HG02973 (cell line): Measurements from ENCODE around the gene CFHR4.
"Not testable (repeated sequence)": the region's sequence is repeated elsewhere in the genome, so short reads cannot be mapped to it uniquely, and the experiment has no call there.

Experiments used
- ATAC-seq: cut with Tn5 transposase; IDR thresholded peaks from one replicate; pipeline ENCODE4 v1.9.1; 2021; ENCODE audit warnings: moderate library complexity; ENCODE audit not compliant: unreplicated experiment

CFHR4 gene

DNA sequence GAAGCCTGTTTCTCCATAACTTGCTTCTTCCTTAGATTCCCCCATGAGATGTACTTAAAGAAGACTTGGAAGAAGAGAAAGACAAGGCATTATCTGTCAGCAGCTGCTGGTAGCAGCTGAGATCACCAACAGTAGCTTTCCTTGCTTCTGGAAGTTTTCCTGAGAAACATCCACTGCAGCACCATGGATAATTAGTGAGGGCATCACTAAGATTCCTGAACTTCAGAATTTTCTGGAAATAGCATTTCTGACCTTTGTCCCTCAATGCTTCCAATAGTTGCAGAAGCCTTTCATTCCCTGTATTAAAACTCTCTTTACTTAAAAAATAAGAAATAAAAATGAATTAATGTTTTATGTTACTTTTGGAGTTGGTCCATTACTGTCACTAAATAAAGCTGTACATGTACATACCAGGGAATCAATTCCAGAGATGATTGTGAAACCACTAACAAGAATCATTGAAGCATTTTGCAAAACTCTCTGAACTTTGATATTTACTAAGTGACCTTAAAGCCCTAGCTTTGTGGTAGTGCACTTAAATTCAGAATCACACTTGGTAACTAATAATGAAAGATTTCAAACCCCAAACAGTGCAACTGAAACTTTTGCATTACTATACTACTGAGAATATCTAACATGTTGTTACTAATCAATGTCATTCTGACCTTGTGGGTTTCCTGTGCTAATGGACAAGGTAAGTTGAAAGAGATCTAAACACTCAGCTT is at the start of gene CFHR4:
TSS of gene CFHR4 (plus strand) at position 538 of the 725 bp plus-strand sequence. CDS start at position 637, 99 bp downstream.
- ATAC-seq, result peak; percentile 92

DNA sequence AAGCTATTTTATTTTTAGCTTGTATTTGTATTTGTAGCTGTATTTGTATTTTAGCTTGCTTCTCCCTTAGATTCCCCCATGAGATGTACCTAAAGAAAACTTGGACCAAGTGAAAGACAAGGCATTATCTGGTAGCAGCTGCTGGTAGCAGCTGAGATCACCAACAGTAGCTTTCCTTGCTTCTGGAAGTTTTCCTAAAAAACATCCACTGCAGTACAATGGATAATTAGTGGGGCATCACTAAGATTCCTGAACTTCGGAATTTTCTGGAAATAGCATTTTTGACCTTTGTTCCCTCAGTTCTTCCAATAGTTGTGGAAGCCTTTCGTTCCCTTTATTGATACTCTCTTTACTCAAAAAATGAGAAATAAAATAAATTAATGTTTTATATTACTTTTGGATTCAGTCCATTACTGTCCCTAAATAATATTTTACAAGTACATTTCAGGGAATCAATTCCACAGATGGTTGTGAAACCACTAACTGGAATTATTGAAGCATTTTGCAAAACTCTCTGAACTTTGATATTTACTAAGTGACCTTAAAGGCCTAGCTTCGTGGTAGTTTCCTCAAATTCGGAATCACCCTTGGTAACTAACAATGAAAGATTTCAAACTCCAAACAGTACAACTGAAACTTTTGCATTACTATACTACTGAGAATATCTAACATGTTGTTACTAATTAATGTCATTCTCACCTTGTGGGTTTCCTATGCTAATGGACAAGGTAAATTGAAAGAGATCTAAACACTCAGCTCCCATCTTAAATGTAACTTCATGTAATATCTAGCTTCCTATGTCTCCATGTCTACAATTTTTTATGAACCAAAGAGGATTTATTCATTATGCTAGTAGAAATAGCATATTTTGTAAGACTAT is 38.0 kb upstream of the CFHR4 start:
- not testable (repeated sequence) for ATAC-seq

DNA sequence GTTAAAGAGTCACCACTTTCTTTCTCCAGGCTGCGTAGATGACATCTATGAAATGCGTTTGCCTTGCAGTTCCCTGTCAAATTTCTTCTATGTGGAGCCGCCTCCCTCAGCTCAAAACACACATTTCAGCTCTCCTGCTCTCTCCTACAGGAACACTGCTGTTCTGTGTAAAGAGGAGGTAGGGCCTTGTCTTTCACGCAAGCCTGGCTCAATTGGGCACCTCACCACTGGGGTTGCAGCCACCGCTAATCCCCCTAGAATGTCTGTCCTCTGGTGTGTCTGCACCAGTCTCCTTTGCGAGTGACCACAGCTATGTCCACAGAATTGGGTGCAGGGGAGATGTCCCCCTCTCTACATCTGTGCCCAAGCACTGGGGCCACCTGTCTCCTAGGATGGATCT is 31.8 kb upstream of the CFHR4 start:
- ATAC-seq, result no peak

DNA sequence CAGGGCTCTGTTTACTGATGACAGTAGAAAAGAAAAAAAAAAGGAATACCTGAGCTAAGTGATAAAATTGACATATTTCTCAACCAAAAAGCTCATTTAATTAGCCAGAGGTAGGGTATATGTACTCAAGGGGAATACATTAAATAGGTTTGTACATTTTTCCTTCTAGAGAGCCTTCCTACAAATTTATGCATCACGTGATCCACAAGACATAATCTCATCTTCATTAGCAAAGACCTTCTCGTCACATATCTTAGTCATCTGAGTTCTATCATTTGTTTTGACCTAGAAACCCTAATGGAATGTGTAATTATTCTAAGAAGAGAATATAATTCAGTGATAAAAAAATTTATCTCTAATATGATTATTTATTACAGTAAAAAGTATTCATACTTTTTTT is 30.7 kb upstream of the CFHR4 start:
- ATAC-seq, result no peak

DNA sequence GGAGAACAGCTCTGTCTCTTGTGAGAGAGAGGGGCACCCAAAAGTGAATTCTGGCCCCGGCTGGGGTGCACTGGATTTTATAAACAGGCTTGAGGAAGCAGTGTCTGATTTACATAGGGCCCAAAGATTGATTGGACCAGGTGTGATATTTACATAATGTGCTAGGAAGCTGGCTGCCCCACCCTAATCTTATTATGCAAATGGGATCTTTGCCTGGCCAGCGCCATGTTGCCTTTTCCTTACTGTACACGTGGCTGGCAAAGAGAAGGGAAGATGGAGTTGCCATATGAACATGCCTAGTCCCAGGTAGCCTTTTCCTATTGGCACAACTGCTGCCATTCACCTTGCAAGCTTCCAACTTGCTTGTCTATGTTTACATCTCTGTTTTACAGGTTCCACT is 29.0 kb upstream of the CFHR4 start:
- ATAC-seq, result no peak

DNA sequence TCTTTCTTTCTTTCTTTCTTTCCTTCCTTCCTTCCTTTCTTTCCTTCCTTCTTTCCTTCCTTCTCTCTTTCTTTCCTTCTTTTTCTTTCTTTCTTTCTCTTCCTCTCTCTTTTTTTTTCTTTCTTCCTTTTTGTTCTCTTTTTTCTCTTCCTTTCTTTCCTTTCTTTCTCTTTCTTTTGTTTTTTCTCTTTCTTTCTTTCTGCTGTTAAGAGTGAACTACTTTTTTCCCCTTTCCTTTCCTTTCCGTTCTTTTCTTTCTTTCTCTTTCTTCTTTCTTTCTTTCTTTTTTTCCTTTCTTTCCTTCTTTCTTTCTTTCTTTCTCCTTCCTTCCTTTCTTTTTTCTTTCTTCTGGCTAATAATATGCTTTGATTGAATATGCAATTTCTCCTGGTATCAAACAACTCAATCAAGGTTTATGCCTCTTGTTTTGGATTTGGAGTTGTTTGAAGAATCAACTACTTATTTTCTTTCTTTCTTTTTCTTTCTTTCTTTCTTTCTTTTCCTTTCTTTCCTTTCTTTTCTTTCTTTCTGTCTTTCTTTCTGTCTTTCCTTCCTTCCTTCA is 27.4 kb upstream of the CFHR4 start:
- ATAC-seq, result no peak

DNA sequence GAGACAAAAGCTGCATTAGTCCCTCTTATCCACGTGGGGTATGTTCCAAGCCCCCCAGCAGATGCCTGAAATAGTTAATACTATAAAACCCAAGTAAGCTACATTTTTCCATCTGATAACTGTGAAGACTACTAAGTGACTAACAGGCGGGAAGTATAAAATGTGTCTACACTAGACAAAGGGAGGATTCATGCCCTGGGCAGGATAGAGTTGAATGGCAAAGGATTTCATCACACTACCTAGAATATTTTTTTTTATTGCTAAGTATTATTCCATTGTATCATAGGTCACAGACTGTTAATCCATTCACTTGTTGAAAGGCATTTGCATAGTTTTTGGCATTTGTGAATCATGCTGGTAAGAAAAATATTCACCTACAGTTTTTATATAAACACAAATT is 26.4 kb upstream of the CFHR4 start:
- ATAC-seq, result no peak

DNA sequence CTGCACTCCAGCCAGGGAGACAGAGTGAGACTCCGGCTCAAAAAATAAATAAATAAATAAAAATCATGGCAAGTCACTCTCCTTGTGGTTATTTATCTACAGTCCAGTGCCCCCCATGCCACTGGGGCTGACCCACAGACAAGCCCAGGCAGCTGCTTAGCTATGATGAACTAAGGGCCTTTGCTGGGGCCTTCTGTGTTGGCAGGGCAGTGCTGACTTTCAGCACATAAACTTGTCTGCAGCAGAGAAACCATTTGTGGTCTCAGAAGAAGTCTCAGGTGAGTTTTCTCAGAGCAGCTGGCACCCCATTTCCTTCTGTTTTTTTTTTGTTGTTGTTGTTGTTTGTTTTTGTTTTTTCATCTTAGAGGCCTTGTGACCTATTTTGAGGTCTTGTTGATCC is 20.9 kb upstream of the CFHR4 start:
- no peak for ATAC-seq

DNA sequence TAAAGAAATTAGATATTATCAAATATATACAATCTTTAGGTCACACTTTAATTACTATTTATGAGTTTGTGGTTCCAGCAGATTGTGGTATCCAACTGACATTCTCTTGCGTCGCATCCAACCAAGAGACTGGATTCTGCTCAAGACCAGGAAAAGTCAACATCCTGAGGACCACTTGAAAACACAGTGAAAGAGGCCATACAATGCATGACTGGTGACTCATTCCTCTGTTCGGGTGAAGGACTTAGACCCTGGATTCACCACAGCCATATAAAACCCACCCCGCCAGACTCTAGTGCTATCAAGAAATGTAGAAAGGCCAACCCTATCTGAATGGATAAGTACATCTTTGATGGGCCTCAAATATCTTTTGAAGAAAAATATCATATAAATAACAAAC is 14.5 kb upstream of the CFHR4 start:
- no peak for ATAC-seq

DNA sequence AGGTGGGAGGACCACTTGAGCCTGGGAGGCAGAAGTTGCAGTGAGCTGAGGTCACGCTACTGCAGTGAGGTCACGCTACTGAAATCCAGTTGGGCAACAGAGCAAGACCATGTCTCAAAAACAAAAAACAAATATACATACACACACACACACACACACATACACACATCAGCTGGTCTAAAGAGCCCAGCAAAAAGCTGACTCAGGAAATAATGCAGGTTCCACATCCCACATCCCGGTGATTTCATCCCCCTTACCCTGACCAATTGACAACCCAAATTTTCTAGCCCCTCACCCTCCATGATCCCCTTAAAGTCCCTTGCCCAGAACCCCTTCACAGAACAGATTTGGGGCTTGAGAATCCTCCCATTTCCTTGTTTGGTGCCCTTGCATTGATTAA is 11.9 kb upstream of the CFHR4 start:
- no peak for ATAC-seq

DNA sequence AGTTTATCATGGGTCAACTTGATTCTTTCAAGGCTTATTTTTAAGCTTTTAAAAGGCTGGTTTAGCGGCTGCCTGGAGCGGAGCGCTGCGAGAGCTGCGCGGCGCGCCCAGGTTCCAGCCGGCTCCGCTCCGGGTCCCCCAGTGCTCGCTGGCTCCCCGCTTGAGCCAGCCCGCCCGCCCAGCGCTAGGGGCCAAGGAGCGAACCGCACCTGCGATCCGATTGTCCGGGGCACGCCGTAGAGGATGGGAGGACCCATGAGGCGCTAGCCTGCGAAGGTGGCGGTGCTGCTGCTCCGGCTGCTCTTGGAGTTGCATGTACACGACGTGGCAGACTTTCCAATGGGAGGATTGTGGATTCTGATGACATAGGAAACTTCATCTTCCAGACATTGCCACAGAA is 9.9 kb upstream of the CFHR4 start:
- ATAC-seq, result no peak

DNA sequence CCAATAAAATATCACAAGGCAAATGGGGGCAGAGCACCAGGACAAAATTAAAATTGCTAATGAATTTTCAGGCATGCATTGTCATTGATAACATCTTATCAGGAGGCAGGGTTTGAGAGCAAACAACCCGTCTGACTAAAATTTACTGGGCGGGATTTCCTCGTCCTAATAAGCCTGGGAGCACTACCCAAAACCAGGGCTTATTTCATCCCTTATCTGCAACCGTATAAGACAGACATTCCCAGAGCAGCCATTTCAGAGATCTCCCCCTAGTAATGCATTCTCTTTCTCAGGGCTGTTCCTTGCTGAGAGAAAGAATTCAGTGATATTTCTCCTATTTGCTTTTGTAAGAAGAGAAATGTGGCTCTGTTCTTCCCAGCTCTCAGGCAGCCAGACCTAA is 1.3 kb upstream of the CFHR4 start:
- not testable (repeated sequence) for ATAC-seq

DNA sequence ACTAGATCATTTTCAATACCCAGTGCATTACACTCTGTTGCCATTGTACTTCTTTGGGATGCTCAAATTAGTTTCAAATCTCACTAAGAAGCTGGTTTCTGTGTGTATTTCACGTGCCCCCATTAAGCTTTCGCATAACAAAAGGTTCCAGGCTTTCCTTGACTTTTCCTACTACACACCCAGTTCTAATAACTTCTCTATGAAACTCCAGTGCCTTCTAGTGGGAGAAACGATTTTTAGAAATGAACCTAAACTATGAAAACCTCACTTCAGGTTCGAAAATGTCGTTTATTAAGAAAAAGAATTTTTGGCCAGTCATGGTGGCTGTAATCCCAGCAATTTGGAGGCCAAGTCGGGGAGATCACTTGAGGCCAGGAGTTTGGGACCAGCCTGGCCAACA is 2.8 kb downstream of the CFHR4 start:
- no peak for ATAC-seq

DNA sequence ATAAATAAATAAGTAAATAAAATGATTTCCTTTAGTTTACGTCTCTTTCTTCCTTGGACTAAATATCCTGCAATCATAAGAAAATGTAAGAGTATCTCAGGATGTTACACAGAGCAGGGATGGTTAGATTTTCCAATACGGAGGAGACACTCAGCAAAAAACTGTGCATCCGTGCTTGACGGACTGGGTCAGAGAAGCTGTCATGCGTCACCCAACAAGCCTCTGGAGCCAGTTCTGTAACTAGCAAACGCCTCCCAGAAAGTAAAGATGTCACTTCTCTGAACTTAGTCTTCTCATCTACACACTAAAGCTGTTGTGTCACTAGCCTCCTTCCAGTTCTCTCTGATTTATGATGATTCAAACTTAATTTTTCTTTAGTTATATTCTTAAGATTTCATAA is 3.4 kb downstream of the CFHR4 start:
- no peak for ATAC-seq

DNA sequence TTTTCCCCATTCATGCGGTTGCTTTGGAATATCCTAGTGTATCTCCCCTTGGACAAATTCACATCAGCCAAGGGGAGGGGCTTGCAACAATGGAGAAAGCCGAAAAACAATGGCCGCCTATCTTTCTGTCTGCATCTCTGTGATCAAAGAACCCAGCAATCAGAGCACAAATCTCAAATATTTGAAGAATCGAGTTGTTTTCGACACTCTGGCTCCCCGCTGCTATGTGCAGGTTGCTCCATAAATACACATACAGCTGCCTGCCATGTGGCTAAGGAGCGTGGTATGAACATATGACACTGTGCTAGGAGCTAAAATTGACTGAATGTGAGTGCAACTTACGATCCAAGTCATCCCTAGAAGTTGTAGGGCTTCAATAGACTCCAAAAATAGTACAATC is 8.5 kb downstream of the CFHR4 start:
- no peak for ATAC-seq

DNA sequence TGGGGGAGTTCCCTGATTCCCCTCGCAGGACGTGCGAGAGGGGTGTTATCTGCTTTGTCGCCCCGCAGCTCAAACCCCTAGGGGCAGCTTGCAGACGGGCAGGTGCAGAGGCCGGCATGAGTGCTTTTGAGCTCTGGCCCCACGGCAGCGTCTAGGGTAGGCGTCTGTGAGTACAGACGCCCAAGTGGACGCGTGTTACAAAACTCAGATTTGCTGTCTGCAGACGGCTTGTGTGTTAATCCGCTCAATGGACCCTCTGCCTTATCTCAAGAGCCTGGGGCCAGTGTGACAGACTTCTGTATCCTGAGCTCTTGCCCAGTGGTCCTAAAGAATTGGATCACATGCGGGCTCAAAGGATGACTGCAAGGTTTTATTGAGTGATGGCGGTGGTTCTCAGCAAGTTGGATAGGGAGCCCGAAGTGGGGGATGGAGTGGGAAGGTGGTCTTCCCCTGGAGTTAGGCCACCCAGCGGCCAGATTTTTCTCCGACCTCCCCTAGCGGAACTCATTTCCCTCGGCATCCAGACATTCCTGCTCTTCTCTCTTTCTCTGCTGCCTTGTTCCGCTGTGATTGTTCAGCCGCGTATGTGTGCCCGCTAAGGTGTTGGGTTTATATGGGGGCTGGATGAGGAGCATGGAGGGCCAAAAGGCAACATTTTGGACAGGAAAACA is 9.4 kb downstream of the CFHR4 start:
- no peak for ATAC-seq

DNA sequence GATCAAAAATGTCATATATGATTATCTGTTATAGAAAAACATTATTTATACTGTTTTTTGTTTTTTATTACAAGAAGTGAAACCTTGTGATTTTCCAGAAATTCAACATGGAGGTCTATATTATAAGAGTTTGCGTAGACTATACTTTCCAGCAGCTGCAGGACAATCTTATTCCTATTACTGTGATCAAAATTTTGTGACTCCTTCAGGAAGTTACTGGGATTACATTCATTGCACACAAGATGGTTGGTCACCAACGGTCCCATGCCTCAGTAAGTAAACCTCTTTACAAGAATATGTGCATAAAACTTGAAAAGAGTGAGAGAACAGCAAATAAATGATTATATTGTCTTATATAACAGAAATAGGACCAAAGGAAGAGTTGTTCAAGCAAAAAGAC is 14.5 kb downstream of the CFHR4 start:
- ATAC-seq, result no peak

DNA sequence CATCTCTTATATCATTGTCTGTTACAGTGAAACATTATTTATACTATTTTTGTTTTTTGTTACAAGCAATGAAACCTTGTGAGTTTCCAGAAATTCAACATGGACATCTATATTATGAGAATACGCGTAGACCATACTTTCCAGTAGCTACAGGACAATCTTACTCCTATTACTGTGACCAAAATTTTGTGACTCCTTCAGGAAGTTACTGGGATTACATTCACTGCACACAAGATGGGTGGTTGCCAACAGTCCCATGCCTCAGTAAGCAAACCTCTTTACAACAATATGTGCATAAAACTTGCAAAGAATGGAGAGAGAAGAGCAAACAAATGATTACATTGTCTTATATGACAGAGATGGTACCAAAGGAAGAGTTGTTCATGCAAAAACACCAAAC is 22.4 kb downstream of the CFHR4 start:
- no peak for ATAC-seq

DNA sequence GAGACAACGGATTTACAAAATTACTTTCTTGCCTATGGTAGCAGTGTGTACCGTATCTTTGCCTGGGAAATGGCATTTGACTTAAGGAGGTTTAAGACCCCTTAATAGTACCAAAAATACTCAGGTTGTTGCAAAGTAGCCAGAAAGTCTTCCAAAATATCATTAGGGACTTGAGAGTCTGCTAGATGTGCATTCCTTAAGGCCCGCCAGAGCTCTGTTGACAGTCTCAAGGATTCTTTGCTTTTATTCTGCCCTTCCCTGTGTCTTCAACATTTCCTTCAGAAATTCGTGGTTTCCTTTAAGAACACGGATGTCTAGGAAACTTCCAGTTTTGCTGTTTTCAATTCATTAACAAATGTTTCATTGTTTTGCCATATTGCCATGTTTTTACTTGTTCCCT is 24.4 kb downstream of the CFHR4 start:
- not testable (repeated sequence) for ATAC-seq

DNA sequence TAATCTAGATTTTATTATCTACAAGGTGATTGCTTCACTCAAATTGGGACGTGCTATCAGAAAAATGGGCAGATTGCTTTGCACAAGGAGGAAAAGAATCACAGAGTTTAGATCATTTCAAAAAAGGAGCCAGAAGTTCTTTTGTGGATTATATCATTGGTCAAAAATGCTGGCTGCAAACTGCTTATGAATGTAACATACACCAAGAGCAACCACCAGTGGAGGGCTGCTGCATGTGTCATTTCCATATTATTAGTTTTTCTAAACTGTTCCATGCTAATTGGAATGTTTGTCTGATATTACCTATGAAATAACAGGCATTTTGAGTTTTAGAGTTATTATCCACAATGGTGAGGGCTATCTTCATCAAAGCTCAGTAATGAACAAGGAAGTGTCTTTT is 39.0 kb downstream of the CFHR4 start:
- ATAC-seq, result not testable (repeated sequence)

DNA sequence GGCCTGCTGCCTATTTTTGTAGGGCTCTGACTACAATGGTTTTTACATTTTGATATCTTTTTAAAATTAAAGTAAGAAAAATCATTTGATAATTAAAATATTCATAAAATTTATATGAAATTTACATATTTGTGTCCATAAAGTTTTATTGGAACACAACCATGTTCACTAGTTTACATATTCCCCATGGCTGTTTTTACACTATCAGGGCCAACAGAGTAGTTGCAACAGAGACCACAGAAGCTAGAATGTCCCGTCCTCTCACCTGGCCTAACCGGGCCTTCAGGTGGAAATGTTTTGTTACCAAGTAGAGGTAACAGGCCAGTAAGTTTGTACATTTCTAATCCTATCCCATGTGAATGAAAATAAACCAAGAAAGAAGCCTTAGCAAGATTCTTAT is 45.0 kb downstream of the CFHR4 start:
- not testable (repeated sequence) for ATAC-seq
